HG03565 (cell line): ENCODE data around the gene AKAP13.
A peak's percentile ranks its signal among the peaks of the same experiment; 100 is the strongest.
"Not testable (repeated sequence)": the region's sequence is repeated elsewhere in the genome, so short reads cannot be mapped to it uniquely, and the experiment has no call there.

Experiments used
- ATAC-seq: cut with Tn5 transposase; IDR thresholded peaks from one replicate; pipeline ENCODE4 v1.9.1; 2021; ENCODE audit warnings: mild to moderate bottlenecking, moderate library complexity; ENCODE audit not compliant: unreplicated experiment

The AKAP13 gene

GRCh38 chr15:85470563-85471271 is 90.3 kb downstream of the AKAP13 start:
- no peak for ATAC-seq

GRCh38 chr15:85472349-85472748 is 91.9 kb downstream of the AKAP13 start:
- ATAC-seq, result no peak

- ATAC-seq, result no peak
Measured at GRCh38 chr15:85473455-85473854, 93.1 kb downstream of the AKAP13 start.

- peak; percentile 26 for ATAC-seq
Measured at GRCh38 chr15:85474700-85475316, 94.4 kb downstream of the AKAP13 start.

- peak; percentile 61 for ATAC-seq
Measured at GRCh38 chr15:85475317-85475701, 94.9 kb downstream of the AKAP13 start.

GRCh38 chr15:85475711-85476110 is 95.3 kb downstream of the AKAP13 start:
- ATAC-seq, result no peak

- no peak for ATAC-seq
Measured at GRCh38 chr15:85477061-85477460, 96.7 kb downstream of the AKAP13 start.

GRCh38 chr15:85477730-85478129 is 97.3 kb downstream of the AKAP13 start:
- ATAC-seq, result no peak

GRCh38 chr15:85479071-85479647 is 98.8 kb downstream of the AKAP13 start:
- ATAC-seq, result no peak

GRCh38 chr15:85480923-85481322 is 100.5 kb downstream of the AKAP13 start:
- no peak for ATAC-seq

- ATAC-seq, result not testable (repeated sequence)
Measured at GRCh38 chr15:85481543-85481942, 101.1 kb downstream of the AKAP13 start.

GRCh38 chr15:85482894-85483293 is 102.5 kb downstream of the AKAP13 start:
- ATAC-seq, result no peak

GRCh38 chr15:85483955-85484354 is 103.6 kb downstream of the AKAP13 start:
- not testable (repeated sequence) for ATAC-seq

GRCh38 chr15:85484923-85485322 is 104.5 kb downstream of the AKAP13 start:
- not testable (repeated sequence) for ATAC-seq

- peak; percentile 61 for ATAC-seq
Measured at GRCh38 chr15:85485956-85486567, 105.7 kb downstream of the AKAP13 start.

GRCh38 chr15:85487796-85488195 is 107.4 kb downstream of the AKAP13 start:
- ATAC-seq, result not testable (repeated sequence)

- ATAC-seq, result no peak
Measured at GRCh38 chr15:85488997-85489396, 108.6 kb downstream of the AKAP13 start.

- no peak for ATAC-seq
Measured at GRCh38 chr15:85489773-85490493, 109.5 kb downstream of the AKAP13 start.

GRCh38 chr15:85490856-85491255 is 110.5 kb downstream of the AKAP13 start:
- ATAC-seq, result no peak

GRCh38 chr15:85491691-85492090 is 111.3 kb downstream of the AKAP13 start:
- ATAC-seq, result no peak

- no peak for ATAC-seq
Measured at GRCh38 chr15:85492406-85492805, 112.0 kb downstream of the AKAP13 start.
